C4-2B (cell line): ENCODE results near the gene DUS3L.

Experiments
- ZFX ChIP-seq: fragments of 450-650 bp; IDR thresholded peaks from 2 replicates; pipeline ENCODE4 v1.6.1; 2017
- TF ChIP-seq, protein P1 (sequence below): fragments of 450-650 bp; conservative IDR thresholded peaks from 2 replicates; pipeline ENCODE4 v1.5.1; 2017; ENCODE audit warnings: mild to moderate bottlenecking

DNA sequence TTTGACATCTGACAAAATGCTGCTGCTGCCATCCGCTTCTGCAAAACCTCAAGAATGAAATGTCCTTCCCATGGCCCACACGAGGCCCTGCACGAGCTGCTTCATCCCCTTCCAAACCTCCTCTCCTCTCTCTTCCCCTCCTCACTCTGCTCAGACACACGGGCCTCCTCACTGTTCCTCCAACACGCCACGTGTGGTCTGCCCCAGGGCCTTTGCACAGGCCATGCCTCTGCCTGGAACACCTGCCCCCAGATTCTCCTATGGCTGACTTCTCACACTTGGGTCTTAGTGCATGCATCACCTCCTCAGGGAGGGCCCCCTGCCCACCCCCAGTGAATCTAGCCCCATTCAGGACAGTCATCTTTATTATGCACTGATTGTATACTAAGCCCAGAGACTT, 29.8 kb upstream of the DUS3L start:
- TF ChIP-seq, protein P1, sequence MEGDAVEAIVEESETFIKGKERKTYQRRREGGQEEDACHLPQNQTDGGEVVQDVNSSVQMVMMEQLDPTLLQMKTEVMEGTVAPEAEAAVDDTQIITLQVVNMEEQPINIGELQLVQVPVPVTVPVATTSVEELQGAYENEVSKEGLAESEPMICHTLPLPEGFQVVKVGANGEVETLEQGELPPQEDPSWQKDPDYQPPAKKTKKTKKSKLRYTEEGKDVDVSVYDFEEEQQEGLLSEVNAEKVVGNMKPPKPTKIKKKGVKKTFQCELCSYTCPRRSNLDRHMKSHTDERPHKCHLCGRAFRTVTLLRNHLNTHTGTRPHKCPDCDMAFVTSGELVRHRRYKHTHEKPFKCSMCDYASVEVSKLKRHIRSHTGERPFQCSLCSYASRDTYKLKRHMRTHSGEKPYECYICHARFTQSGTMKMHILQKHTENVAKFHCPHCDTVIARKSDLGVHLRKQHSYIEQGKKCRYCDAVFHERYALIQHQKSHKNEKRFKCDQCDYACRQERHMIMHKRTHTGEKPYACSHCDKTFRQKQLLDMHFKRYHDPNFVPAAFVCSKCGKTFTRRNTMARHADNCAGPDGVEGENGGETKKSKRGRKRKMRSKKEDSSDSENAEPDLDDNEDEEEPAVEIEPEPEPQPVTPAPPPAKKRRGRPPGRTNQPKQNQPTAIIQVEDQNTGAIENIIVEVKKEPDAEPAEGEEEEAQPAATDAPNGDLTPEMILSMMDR = no peak
- no peak for TF ChIP-seq ZFX
